Gastrocnemius medialis (tissue), 4 donors: ENCODE measurements around the gene RASSF1.

Experiments used
- CTCF ChIP-seq, 5 experiments: fragments of 450-650 bp in 3 of 5; fragments of 200-600 bp in 2 of 5; sonication (generic) in 2 of 5; IDR thresholded peaks in 4 of 5; conservative IDR thresholded peaks in 1 of 5; 1 replicate in 4 of 5; 2 replicates in 1 of 5; pipeline ENCODE4 v1.5.1; 2016 to 2019; ENCODE audit warnings: antibody characterized with exemption in 5 of 5, mild to moderate bottlenecking in 3 of 5, moderate library complexity in 3 of 5
- POLR2A ChIP-seq, 2 donors: fragments of 450-650 bp; IDR thresholded peaks; one replicate each; pipeline ENCODE4 v1.6.1; 2017; ENCODE audit warnings: antibody characterized with exemption in 2 of 2, mild to moderate bottlenecking in 2 of 2, moderate library complexity in 2 of 2

- no peak for TF ChIP-seq CTCF (IDR thresholded peaks at IDR 0.05 in 4 of 5, conservative IDR thresholded peaks at IDR 0.05 in 1 of 5)
- TF ChIP-seq POLR2A (IDR thresholded peaks at IDR 0.05), result no peak
These were observed 48.8 kb upstream of the RASSF1 start for GRCh38 chr3:50389414-50389767.
